ENCODE results near the gene PFKFB3. TPM values are rescaled to one million over a fixed set of nuclear protein-coding genes. Genes with fewer than 3 reads are reported as not detected.
"Not testable (repeated sequence)": the region's sequence is repeated elsewhere in the genome, so short reads cannot be mapped to it uniquely, and the experiment has no call there.

Gene PFKFB3
- total RNA-seq, 1 experiment from 2014 or later, result 43.6 TPM

GRCh38 chr10:6194311-6194710 lies 8.4 kb upstream of the PFKFB3 start:
- H3K9ac ChIP-seq (ENCODE audit: low read length), result no peak overlapping the region
- H3K4me2 ChIP-seq (ENCODE audit: low read depth, low read length, poor library complexity, severe bottlenecking), result no peak overlapping the region
- peaks cover 7% of the 10 kb centered on the region for H3K4me1 ChIP-seq (ENCODE audit: low read length)
- no peaks in the 10 kb centered on the region for H3K27me3 ChIP-seq (ENCODE audit: low read length)
- H4K20me1 ChIP-seq (ENCODE audit: insufficient read depth, low read depth, low read length), result 0 out of 2 replicates have a peak, but pooled peaks cover 4% of the 10 kb centered on the region
- no peak overlapping the region for H2AFZ ChIP-seq (ENCODE audit: low read length)
- no peaks in the 10 kb centered on the region for H3K9me3 ChIP-seq (ENCODE audit: low read length)
- H3K9me2 ChIP-seq (replicated peaks; ENCODE audit: insufficient read depth, low read length), result no peaks in the 10 kb centered on the region
- H3K79me2 ChIP-seq (ENCODE audit: low read length), result no peaks in the 10 kb centered on the region
- H3K4me3 ChIP-seq (ENCODE audit: low read length), result no peak overlapping the region
- H3K36me3 ChIP-seq (ENCODE audit: insufficient read depth, low read length), result no peaks in the 10 kb centered on the region
- DNase-seq, result no peak
- no peak overlapping the region for H3K27ac ChIP-seq (ENCODE audit: low read length)

GRCh38 chr10:6195376-6195775 lies 7.4 kb upstream of the PFKFB3 start:
- no peak overlapping the region for H3K4me3 ChIP-seq (ENCODE audit: low read length)
- no peak for DNase-seq
- no peaks in the 10 kb centered on the region for H3K36me3 ChIP-seq (ENCODE audit: insufficient read depth, low read length)
- H3K9ac ChIP-seq (ENCODE audit: low read length), result no peak overlapping the region
- H2AFZ ChIP-seq (ENCODE audit: low read length), result no peak overlapping the region
- H3K4me1 ChIP-seq (ENCODE audit: low read length), result peaks cover 16% of the 10 kb centered on the region
- H3K27me3 ChIP-seq (ENCODE audit: low read length), result no peaks in the 10 kb centered on the region
- H4K20me1 ChIP-seq (ENCODE audit: insufficient read depth, low read depth, low read length), result 0 out of 2 replicates have a peak, but pooled peaks cover 4% of the 10 kb centered on the region
- no peaks in the 10 kb centered on the region for H3K9me2 ChIP-seq (replicated peaks; ENCODE audit: insufficient read depth, low read length)
- no peak overlapping the region for H3K4me2 ChIP-seq (ENCODE audit: low read depth, low read length, poor library complexity, severe bottlenecking)
- no peaks in the 10 kb centered on the region for H3K9me3 ChIP-seq (ENCODE audit: low read length)
- H3K27ac ChIP-seq (ENCODE audit: low read length), result no peak overlapping the region
- H3K79me2 ChIP-seq (ENCODE audit: low read length), result no peaks in the 10 kb centered on the region

- peaks cover 19% of the 10 kb centered on the region for H3K4me1 ChIP-seq (ENCODE audit: low read length)
- no peak overlapping the region for H3K4me3 ChIP-seq (ENCODE audit: low read length)
- no peaks in the 10 kb centered on the region for H3K36me3 ChIP-seq (ENCODE audit: insufficient read depth, low read length)
- no peaks in the 10 kb centered on the region for H3K9me2 ChIP-seq (replicated peaks; ENCODE audit: insufficient read depth, low read length)
- no peaks in the 10 kb centered on the region for H3K79me2 ChIP-seq (ENCODE audit: low read length)
- H3K27me3 ChIP-seq (ENCODE audit: low read length), result no peaks in the 10 kb centered on the region
- no peaks in the 10 kb centered on the region for H4K20me1 ChIP-seq (ENCODE audit: insufficient read depth, low read depth, low read length)
- H3K9me3 ChIP-seq (ENCODE audit: low read length), result no peaks in the 10 kb centered on the region
- H2AFZ ChIP-seq (ENCODE audit: low read length), result no peak overlapping the region
- no peak for DNase-seq
- no peak overlapping the region for H3K4me2 ChIP-seq (ENCODE audit: low read depth, low read length, poor library complexity, severe bottlenecking)
- H3K27ac ChIP-seq (ENCODE audit: low read length), result no peak overlapping the region
- no peak overlapping the region for H3K9ac ChIP-seq (ENCODE audit: low read length)
These were observed 6.9 kb upstream of the PFKFB3 start for GRCh38 chr10:6195846-6196245.

GRCh38 chr10:6196524-6196923 lies 6.2 kb upstream of the PFKFB3 start:
- H3K9ac ChIP-seq (ENCODE audit: low read length); H3K4me3 ChIP-seq (ENCODE audit: low read length); H3K9me2 ChIP-seq (replicated peaks; ENCODE audit: insufficient read depth, low read length); DNase-seq; H2AFZ ChIP-seq (ENCODE audit: low read length); H4K20me1 ChIP-seq (ENCODE audit: insufficient read depth, low read depth, low read length); H3K9me3 ChIP-seq (ENCODE audit: low read length); H3K79me2 ChIP-seq (ENCODE audit: low read length); H3K36me3 ChIP-seq (ENCODE audit: insufficient read depth, low read length); H3K4me2 ChIP-seq (ENCODE audit: low read depth, low read length, poor library complexity, severe bottlenecking); H3K27ac ChIP-seq (ENCODE audit: low read length); H3K27me3 ChIP-seq (ENCODE audit: low read length): not testable (repeated sequence)
- peaks cover 23% of the 10 kb centered on the region for H3K4me1 ChIP-seq (ENCODE audit: low read length)

GRCh38 chr10:6197321-6197720 lies 5.4 kb upstream of the PFKFB3 start:
- H3K9ac ChIP-seq (ENCODE audit: low read length), result no peak overlapping the region
- no peak overlapping the region for H3K27ac ChIP-seq (ENCODE audit: low read length)
- H3K79me2 ChIP-seq (ENCODE audit: low read length), result no peaks in the 10 kb centered on the region
- no peak overlapping the region for H3K4me3 ChIP-seq (ENCODE audit: low read length)
- no peaks in the 10 kb centered on the region for H3K36me3 ChIP-seq (ENCODE audit: insufficient read depth, low read length)
- H3K27me3 ChIP-seq (ENCODE audit: low read length), result no peaks in the 10 kb centered on the region
- H4K20me1 ChIP-seq (ENCODE audit: insufficient read depth, low read depth, low read length), result no peaks in the 10 kb centered on the region
- H3K4me2 ChIP-seq (ENCODE audit: low read depth, low read length, poor library complexity, severe bottlenecking), result no peak overlapping the region
- H3K4me1 ChIP-seq (ENCODE audit: low read length), result peaks cover 31% of the 10 kb centered on the region
- H2AFZ ChIP-seq (ENCODE audit: low read length), result no peak overlapping the region
- H3K9me3 ChIP-seq (ENCODE audit: low read length), result no peaks in the 10 kb centered on the region
- H3K9me2 ChIP-seq (replicated peaks; ENCODE audit: insufficient read depth, low read length), result no peaks in the 10 kb centered on the region
- DNase-seq, result no peak

GRCh38 chr10:6198171-6198570 lies 4.6 kb upstream of the PFKFB3 start:
- H3K4me2 ChIP-seq (ENCODE audit: low read depth, low read length, poor library complexity, severe bottlenecking), result no peak overlapping the region
- H3K36me3 ChIP-seq (ENCODE audit: insufficient read depth, low read length), result no peaks in the 10 kb centered on the region
- no peak overlapping the region for H3K27ac ChIP-seq (ENCODE audit: low read length)
- no peaks in the 10 kb centered on the region for H3K79me2 ChIP-seq (ENCODE audit: low read length)
- no peak overlapping the region for H3K4me3 ChIP-seq (ENCODE audit: low read length)
- H3K9ac ChIP-seq (ENCODE audit: low read length), result no peak overlapping the region
- H3K4me1 ChIP-seq (ENCODE audit: low read length), result peaks cover 33% of the 10 kb centered on the region
- no peaks in the 10 kb centered on the region for H3K9me2 ChIP-seq (replicated peaks; ENCODE audit: insufficient read depth, low read length)
- H3K27me3 ChIP-seq (ENCODE audit: low read length), result no peaks in the 10 kb centered on the region
- H4K20me1 ChIP-seq (ENCODE audit: insufficient read depth, low read depth, low read length), result no peaks in the 10 kb centered on the region
- no peak overlapping the region for H2AFZ ChIP-seq (ENCODE audit: low read length)
- H3K9me3 ChIP-seq (ENCODE audit: low read length), result no peaks in the 10 kb centered on the region
- no peak for DNase-seq

- Histone ChIP-seq H3K27ac (ENCODE audit: low read length) (no peak overlapping the region), H2AFZ (ENCODE audit: low read length) (no peak overlapping the region)
These were observed 3.5 kb upstream of the PFKFB3 start for GRCh38 chr10:6199131-6199733.

GRCh38 chr10:6200440-6200733 lies 2.3 kb upstream of the PFKFB3 start:
- Histone ChIP-seq H3K4me2 (ENCODE audit: low read depth, low read length, poor library complexity, severe bottlenecking) (peak overlapping the region; percentile 97), H3K27me3 (ENCODE audit: low read length) (no peaks in the 10 kb centered on the region), H3K27ac (ENCODE audit: low read length) (no peak overlapping the region), H2AFZ (ENCODE audit: low read length) (no peak overlapping the region), H3K4me1 (ENCODE audit: low read length) (peaks cover 46% of the 10 kb centered on the region), H4K20me1 (ENCODE audit: insufficient read depth, low read depth, low read length) (peaks cover 14% of the 10 kb centered on the region; the same call in 1 of the 2 replicates), H3K9me3 (ENCODE audit: low read length) (no peaks in the 10 kb centered on the region), H3K36me3 (ENCODE audit: insufficient read depth, low read length) (no peaks in the 10 kb centered on the region), H3K4me3 (ENCODE audit: low read length) (peak overlapping the region; percentile 89; the same call in 1 of the 2 replicates), H3K79me2 (ENCODE audit: low read length) (peaks cover 20% of the 10 kb centered on the region), H3K9ac (ENCODE audit: low read length) (peak overlapping the region; percentile 86), H3K9me2 (replicated peaks; ENCODE audit: insufficient read depth, low read length) (no peaks in the 10 kb centered on the region)
- DNase-seq, result no peak

More at GRCh38 chr10:6199131-6199733, 3.5 kb upstream of the PFKFB3 start:
- Histone ChIP-seq H3K27me3 (ENCODE audit: low read length) (no peaks in the 10 kb centered on the region), H3K4me1 (ENCODE audit: low read length) (peaks cover 36% of the 10 kb centered on the region), H3K9ac (ENCODE audit: low read length) (no peak overlapping the region), H3K9me2 (replicated peaks; ENCODE audit: insufficient read depth, low read length) (no peaks in the 10 kb centered on the region), H3K4me3 (ENCODE audit: low read length) (no peak overlapping the region), H4K20me1 (ENCODE audit: insufficient read depth, low read depth, low read length) (peaks cover 3% of the 10 kb centered on the region; the same call in 1 of the 2 replicates), H3K36me3 (ENCODE audit: insufficient read depth, low read length) (no peaks in the 10 kb centered on the region), H3K4me2 (ENCODE audit: low read depth, low read length, poor library complexity, severe bottlenecking) (no peak overlapping the region), H3K79me2 (ENCODE audit: low read length) (peaks cover 8% of the 10 kb centered on the region), H3K9me3 (ENCODE audit: low read length) (no peaks in the 10 kb centered on the region)
- DNase-seq, result no peak

Measured in Karpas-422 (cell line).